PC-9 (cell line): ENCODE data around the gene DLGAP1.

Experiments
- EZH2 ChIP-seq: fragments of 200-600 bp; sonication (generic); IDR thresholded peaks from 2 replicates; pipeline ENCODE4 v1.8.0; 2017; ENCODE audit warnings: antibody characterized with exemption, low read depth
- TF ChIP-seq, protein P1 (sequence below): fragments of 200-600 bp; sonication (generic); conservative IDR thresholded peaks from 2 replicates; pipeline ENCODE4 v1.6.1; 2017; ENCODE audit warnings: mixed run types, antibody characterized with exemption, mild to moderate bottlenecking, moderate library complexity

DNA sequence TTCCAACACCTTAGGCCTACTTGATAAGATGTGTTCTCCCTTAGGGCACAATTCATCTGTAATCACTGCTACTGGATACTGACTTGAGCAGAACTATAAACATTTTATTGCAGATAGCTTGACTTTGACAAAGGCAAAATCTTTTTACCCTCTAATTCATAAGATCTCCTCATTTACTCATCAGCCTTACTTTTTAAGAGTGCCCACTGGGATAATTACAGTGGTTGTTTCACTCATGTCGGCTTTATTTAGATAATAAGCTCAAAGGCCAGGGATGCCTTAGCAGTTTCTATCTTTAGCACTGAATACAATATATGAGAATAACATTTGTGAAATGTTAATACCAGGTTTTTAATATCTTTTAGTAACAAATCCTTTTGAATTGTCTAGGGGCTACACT lies 144.0 kb downstream of the DLGAP1 start:
- TF ChIP-seq, protein P1, sequence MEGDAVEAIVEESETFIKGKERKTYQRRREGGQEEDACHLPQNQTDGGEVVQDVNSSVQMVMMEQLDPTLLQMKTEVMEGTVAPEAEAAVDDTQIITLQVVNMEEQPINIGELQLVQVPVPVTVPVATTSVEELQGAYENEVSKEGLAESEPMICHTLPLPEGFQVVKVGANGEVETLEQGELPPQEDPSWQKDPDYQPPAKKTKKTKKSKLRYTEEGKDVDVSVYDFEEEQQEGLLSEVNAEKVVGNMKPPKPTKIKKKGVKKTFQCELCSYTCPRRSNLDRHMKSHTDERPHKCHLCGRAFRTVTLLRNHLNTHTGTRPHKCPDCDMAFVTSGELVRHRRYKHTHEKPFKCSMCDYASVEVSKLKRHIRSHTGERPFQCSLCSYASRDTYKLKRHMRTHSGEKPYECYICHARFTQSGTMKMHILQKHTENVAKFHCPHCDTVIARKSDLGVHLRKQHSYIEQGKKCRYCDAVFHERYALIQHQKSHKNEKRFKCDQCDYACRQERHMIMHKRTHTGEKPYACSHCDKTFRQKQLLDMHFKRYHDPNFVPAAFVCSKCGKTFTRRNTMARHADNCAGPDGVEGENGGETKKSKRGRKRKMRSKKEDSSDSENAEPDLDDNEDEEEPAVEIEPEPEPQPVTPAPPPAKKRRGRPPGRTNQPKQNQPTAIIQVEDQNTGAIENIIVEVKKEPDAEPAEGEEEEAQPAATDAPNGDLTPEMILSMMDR: no peak
- TF ChIP-seq EZH2: no peak
